Endothelial cell of umbilical vein (primary cell): ENCODE data around the gene ATXN7L1. TPM values are rescaled to one million over a fixed set of nuclear protein-coding genes. Genes with fewer than 3 reads are reported as not detected.

Experiments
- BruUV-seq: library from RNA; stranded (reverse); fragments of 400-500 nt; replicated peaks from 2 replicates; lab custom pipeline; 2021; lab: Mats Ljungman, UMichigan
- CTCF ChIA-PET: fragments of 300-600, 350-600 bp; sonication (Branson Sonifier 250); formaldehyde crosslinking; loops from one replicate; lab custom pipeline; 2021; ENCODE audit warnings: antibody characterized with exemption, inconsistent platforms; lab: Charles Lee
- POLR2A ChIA-PET: fragments of 300-600, 350-600 bp; sonication (Branson Sonifier 250); formaldehyde crosslinking; loops from one replicate; lab custom pipeline; 2021; ENCODE audit warnings: antibody characterized with exemption, inconsistent platforms; lab: Charles Lee
- DNase-seq: peaks from one replicate; pipeline ENCODE4 v3.0.0-alpha.2; 2011; ENCODE audit warnings: low read depth, low spot score
- FAIRE-seq: peaks from 2 replicates; lab custom pipeline; 2011; peaks lifted over from hg19 to GRCh38; lab: Jason Lieb, UNC
- H2AFZ ChIP-seq: 2 replicates; pipeline ENCODE4 v1.6.0; 2012; ENCODE audit warnings: low read depth, low read length, control low read depth, inconsistent platforms
- H3K27ac ChIP-seq: 2 replicates; pipeline ENCODE4 v1.5.1; 2011; ENCODE audit warnings: low read depth, mild to moderate bottlenecking, control low read depth, low read length, moderate library complexity; ENCODE audit not compliant: insufficient read depth
- H3K27me3 ChIP-seq, 2 experiments: 2 replicates each; pipeline versions ENCODE4 v1.6.0 to v1.6.1; 2011; ENCODE audit warnings: low read length in 2 of 2, mixed read lengths in 1 of 2; ENCODE audit not compliant: control insufficient read depth in 2 of 2, insufficient read depth in 2 of 2
- H3K36me3 ChIP-seq, 2 experiments: 2 replicates in 1 of 2; 3 replicates in 1 of 2; pipeline ENCODE4 v1.5.1; 2011; ENCODE audit warnings: low read length in 2 of 2, mild to moderate bottlenecking in 1 of 2, moderate library complexity in 1 of 2; ENCODE audit not compliant: control insufficient read depth in 2 of 2, insufficient read depth in 2 of 2; ENCODE audit errors: extremely low read depth in 1 of 2
- H3K4me1 ChIP-seq: 3 replicates; pipeline ENCODE4 v1.5.1; 2011; ENCODE audit warnings: mild to moderate bottlenecking, low read length; ENCODE audit not compliant: control insufficient read depth, insufficient read depth; ENCODE audit errors: extremely low read depth
- H3K4me2 ChIP-seq: 2 replicates; pipeline ENCODE4 v1.6.1; 2011; ENCODE audit warnings: low read length, control low read depth, mixed read lengths; ENCODE audit not compliant: insufficient read depth
- H3K4me3 ChIP-seq, 3 experiments: fragments of 200-600 bp in 1 of 3; sonication (generic), shearing (Covaris generic) in 1 of 3; replicated peaks in 1 of 3; 2 replicates each; pipeline ENCODE4 v1.5.1; 2011 to 2016; ENCODE audit warnings: control low read depth in 3 of 3, low read length in 3 of 3, mild to moderate bottlenecking in 2 of 3, inconsistent platforms in 1 of 3, low read depth in 1 of 3, moderate library complexity in 1 of 3; ENCODE audit not compliant: insufficient read depth in 1 of 3
- H3K79me2 ChIP-seq: 2 replicates; pipeline ENCODE4 v1.6.0; 2012; ENCODE audit warnings: low read length, inconsistent platforms; ENCODE audit not compliant: control insufficient read depth, insufficient read depth
- H3K9ac ChIP-seq: replicated peaks from 2 replicates; pipeline ENCODE3; 2011; ENCODE audit warnings: low read length, control low read depth; ENCODE audit not compliant: insufficient read depth; ENCODE audit errors: extremely low read depth
- H3K9me1 ChIP-seq: replicated peaks from 3 replicates; pipeline ENCODE4 v1.6.0; 2011; ENCODE audit warnings: mild to moderate bottlenecking, low read length; ENCODE audit not compliant: control insufficient read depth, insufficient read depth; ENCODE audit errors: extremely low read depth
- H3K9me3 ChIP-seq: replicated peaks from 2 replicates; pipeline ENCODE4 v1.5.1; 2012; ENCODE audit warnings: low read length, inconsistent platforms; ENCODE audit not compliant: control insufficient read depth, insufficient read depth
- H4K20me1 ChIP-seq: replicated peaks from 2 replicates; pipeline ENCODE3; 2011; ENCODE audit warnings: mild to moderate bottlenecking, low read length; ENCODE audit not compliant: control insufficient read depth, insufficient read depth; ENCODE audit errors: extremely low read depth
- CTCF ChIP-seq, 2 donors: IDR thresholded peaks; 1 replicate in 1 of 2; 2 replicates in 1 of 2; pipeline ENCODE4 v1.5.1; 2011; ENCODE audit warnings: low read length in 2 of 2, mild to moderate bottlenecking in 2 of 2, moderate library complexity in 2 of 2, control low read depth in 1 of 2, inconsistent platforms in 1 of 2, low read depth in 1 of 2; ENCODE audit not compliant: insufficient read depth in 1 of 2; ENCODE audit errors: extremely low read depth in 1 of 2
- EZH2 ChIP-seq: IDR thresholded peaks from 2 replicates; pipeline ENCODE4 v1.6.1; 2012; ENCODE audit warnings: borderline replicate concordance, low read depth, mild to moderate bottlenecking, moderate library complexity, low read length, inconsistent platforms; ENCODE audit not compliant: severe bottlenecking
- GATA2 ChIP-seq: IDR thresholded peaks from 2 replicates; pipeline ENCODE4 v1.7.0; 2011; ENCODE audit warnings: low read depth, mild to moderate bottlenecking, moderate library complexity, mixed read lengths, low read length; ENCODE audit not compliant: insufficient read length, insufficient read depth
- JUN ChIP-seq: IDR thresholded peaks from 2 replicates; pipeline ENCODE4 v1.6.1; 2011; ENCODE audit warnings: borderline replicate concordance, low read depth; ENCODE audit not compliant: insufficient read length, insufficient read depth
- MAX ChIP-seq: IDR thresholded peaks from 2 replicates; pipeline ENCODE4 v1.6.1; 2011; ENCODE audit not compliant: insufficient read depth, insufficient read length
- MYC ChIP-seq: IDR thresholded peaks from one replicate; pipeline ENCODE4 v1.6.1; 2011; ENCODE audit warnings: mild to moderate bottlenecking, low read depth, low read length
- dilution Hi-C: fragments of 300-500 bp; cut with MboI; formaldehyde crosslinking; loops from one replicate; pipeline ENCODE4 v1.15.0; 2019; ENCODE audit warnings: low sequenced_read_pairs; ENCODE audit not compliant: extremely low pct_ligation_motif_present
- intact Hi-C: fragments of 100-400 bp; cut with micrococcal nuclease; formaldehyde crosslinking; loops from one replicate; pipeline ENCODE4 v1.10.0; 2022
- polyA plus RNA-seq, 4 experiments: library from polyadenylated mRNA; depleted of rRNA in 3 of 4; stranded (reverse) in 3 of 4; unstranded in 1 of 4; fragments of >200 nt; gene quantifications; 2 replicates each; pipeline versions ENCODE4 v1.2.1 to v1.2.3, GENCODE V29; 2011 to 2012; ENCODE audit warnings: missing spikeins in 1 of 4
- total RNA-seq: library from RNA; stranded (reverse); gene quantifications from 2 replicates; pipeline ENCODE4 v1.2.3, GENCODE V29; 2021

The ATXN7L1 gene
- total and polyA plus RNA-seq, 2 donors (not counting 3 experiments of a cell fraction or from before 2014, with no cell fraction given) = 4.6 to 15.6 TPM

GRCh38 chr7:105768898-105769507, 107.4 kb downstream of the ATXN7L1 start:
- no peak for FAIRE-seq

More at GRCh38 chr7:105768898-105769507, 107.4 kb downstream of the ATXN7L1 start:
- Histone ChIP-seq H3K4me2 (no peak overlapping the region), H3K9me3 (no peaks in the 10 kb centered on the region), H2AFZ (no peak overlapping the region), H3K27me3 (no peaks in the 10 kb centered on the region), H3K36me3 (no peaks in the 10 kb centered on the region), H3K4me1 (peaks cover 7% of the 10 kb centered on the region), H3K79me2 (no peaks in the 10 kb centered on the region), H3K9me1 (no peaks in the 10 kb centered on the region), H4K20me1 (no peaks in the 10 kb centered on the region), H3K27ac (no peak overlapping the region), H3K9ac (no peak overlapping the region), H3K4me3 (no peak overlapping the region)
- no TSS peak for BruUV-seq
- dilution Hi-C loops (loop anchor here (25.0 kb wide), 1 partner anchor 243 kb away; no protein-coding TSS in a partner anchor), intact Hi-C loops (loop anchor here (5.0 to 10.0 kb wide), 2 partner anchors 118 to 386 kb away; no protein-coding TSS in a partner anchor)
- DNase-seq = no peak
- CTCF ChIA-PET = interaction anchor here (1.0 to 1.5 kb wide), 2 partner anchors 117 to 128 kb away, joined by 3 to 4 read pairs; no protein-coding TSS in a partner anchor
- POLR2A ChIA-PET = no interaction called here
- TF ChIP-seq GATA2 (no peak), JUN (no peak), EZH2 (no peak), MYC (no peak), MAX (no peak), CTCF (IDR thresholded peaks at IDR 0.05; ENCODE audit: extremely low read depth in 1 of 2, insufficient read depth in 1 of 2, low read depth in 1 of 2, low read length in 2 of 2) (no peak)
